Measurements from ENCODE around the gene TTC23L.

Gene TTC23L

GRCh38 chr5:34835664-34836063, 3.3 kb upstream of the TTC23L start:
- H3K9me3 ChIP-seq (replicated peaks; ENCODE audit: insufficient read depth, low read length) = no peaks in the 10 kb centered on the region
- no peak overlapping the region for H3K27ac ChIP-seq (ENCODE audit: low read length)
- H3K9me2 ChIP-seq (replicated peaks; ENCODE audit: insufficient read depth, low read length) = no peaks in the 10 kb centered on the region
- 0 out of 2 replicates have a peak, but pooled peaks cover 4% of the 10 kb centered on the region for H3K4me1 ChIP-seq (ENCODE audit: low read length)
- no peak overlapping the region for H3K4me3 ChIP-seq (ENCODE audit: low read length)
- TF ChIP-seq CTCF (IDR thresholded peaks at IDR 0.05; ENCODE audit: low read length) (no peak), EZH2phosphoT487 (IDR thresholded peaks at IDR 0.05; ENCODE audit: low read length) (no peak), EZH2 (optimal IDR thresholded peaks at IDR 0.05; ENCODE audit: low read depth, low read length) (no peak)
- H4K20me1 ChIP-seq (ENCODE audit: insufficient read depth, low read length) = no peaks in the 10 kb centered on the region
- no peaks in the 10 kb centered on the region for H3K79me2 ChIP-seq (ENCODE audit: low read length)
- no peaks in the 10 kb centered on the region for H3K27me3 ChIP-seq (replicated peaks; ENCODE audit: insufficient read depth, low read length)
- no peaks in the 10 kb centered on the region for H3K36me3 ChIP-seq (replicated peaks; ENCODE audit: insufficient read depth, low read length)
- no peak overlapping the region for H3K4me2 ChIP-seq (ENCODE audit: low read depth, low read length)
- H2AFZ ChIP-seq (ENCODE audit: low read length) = no peak overlapping the region
- H3F3A ChIP-seq (ENCODE audit: insufficient read depth, low read length) = peaks cover 10% of the 10 kb centered on the region; the same call in 1 of the 2 replicates
- no peak overlapping the region for H3K9ac ChIP-seq (ENCODE audit: low read length)
- DNase-seq = no peak

- H3K4me3 ChIP-seq (ENCODE audit: low read length) = no peak overlapping the region
Observed at GRCh38 chr5:34841816-34842215, 2.9 kb downstream of the TTC23L start.

GRCh38 chr5:34842554-34842953, 3.6 kb downstream of the TTC23L start:
- Histone ChIP-seq H3K9me3 (replicated peaks; ENCODE audit: insufficient read depth, low read length) (no peaks in the 10 kb centered on the region), H3K4me2 (ENCODE audit: low read depth, low read length) (no peak overlapping the region), H3K79me2 (ENCODE audit: low read length) (no peaks in the 10 kb centered on the region), H3F3A (ENCODE audit: insufficient read depth, low read length) (peaks cover 10% of the 10 kb centered on the region; the same call in 1 of the 2 replicates), H3K27ac (ENCODE audit: low read length) (no peak overlapping the region), H3K9me2 (replicated peaks; ENCODE audit: insufficient read depth, low read length) (no peaks in the 10 kb centered on the region), H3K4me1 (ENCODE audit: low read length) (0 out of 2 replicates have a peak, but pooled peaks cover 4% of the 10 kb centered on the region), H3K9ac (ENCODE audit: low read length) (no peak overlapping the region), H2AFZ (ENCODE audit: low read length) (no peak overlapping the region), H4K20me1 (ENCODE audit: insufficient read depth, low read length) (no peaks in the 10 kb centered on the region), H3K4me3 (ENCODE audit: low read length) (no peak overlapping the region), H3K27me3 (replicated peaks; ENCODE audit: insufficient read depth, low read length) (no peaks in the 10 kb centered on the region), H3K36me3 (replicated peaks; ENCODE audit: insufficient read depth, low read length) (no peaks in the 10 kb centered on the region)
- TF ChIP-seq EZH2 (optimal IDR thresholded peaks at IDR 0.05; ENCODE audit: low read depth, low read length) (no peak), EZH2phosphoT487 (IDR thresholded peaks at IDR 0.05; ENCODE audit: low read length) (no peak), CTCF (IDR thresholded peaks at IDR 0.05; ENCODE audit: low read length) (no peak)
- DNase-seq = no peak

More at GRCh38 chr5:34841816-34842215, 2.9 kb downstream of the TTC23L start:
- H3K27me3 ChIP-seq (replicated peaks; ENCODE audit: insufficient read depth, low read length) = no peaks in the 10 kb centered on the region
- no peak overlapping the region for H3K27ac ChIP-seq (ENCODE audit: low read length)
- H2AFZ ChIP-seq (ENCODE audit: low read length) = no peak overlapping the region
- H3K9ac ChIP-seq (ENCODE audit: low read length) = no peak overlapping the region
- no peaks in the 10 kb centered on the region for H3K79me2 ChIP-seq (ENCODE audit: low read length)
- H3F3A ChIP-seq (ENCODE audit: insufficient read depth, low read length) = peaks cover 10% of the 10 kb centered on the region; the same call in 1 of the 2 replicates
- H3K4me2 ChIP-seq (ENCODE audit: low read depth, low read length) = no peak overlapping the region
- no peak for TF ChIP-seq EZH2 (optimal IDR thresholded peaks at IDR 0.05; ENCODE audit: low read depth, low read length)
- TF ChIP-seq EZH2phosphoT487 (IDR thresholded peaks at IDR 0.05; ENCODE audit: low read length) = no peak
- no peak for TF ChIP-seq CTCF (IDR thresholded peaks at IDR 0.05; ENCODE audit: low read length)
- no peak for DNase-seq
- 0 out of 2 replicates have a peak, but pooled peaks cover 4% of the 10 kb centered on the region for H3K4me1 ChIP-seq (ENCODE audit: low read length)
- H3K9me2 ChIP-seq (replicated peaks; ENCODE audit: insufficient read depth, low read length) = no peaks in the 10 kb centered on the region
- no peaks in the 10 kb centered on the region for H3K9me3 ChIP-seq (replicated peaks; ENCODE audit: insufficient read depth, low read length)
- no peaks in the 10 kb centered on the region for H3K36me3 ChIP-seq (replicated peaks; ENCODE audit: insufficient read depth, low read length)
- H4K20me1 ChIP-seq (ENCODE audit: insufficient read depth, low read length) = no peaks in the 10 kb centered on the region

All from MM.1S (cell line).